ENCODE measurements around the gene DMD.

DNA sequence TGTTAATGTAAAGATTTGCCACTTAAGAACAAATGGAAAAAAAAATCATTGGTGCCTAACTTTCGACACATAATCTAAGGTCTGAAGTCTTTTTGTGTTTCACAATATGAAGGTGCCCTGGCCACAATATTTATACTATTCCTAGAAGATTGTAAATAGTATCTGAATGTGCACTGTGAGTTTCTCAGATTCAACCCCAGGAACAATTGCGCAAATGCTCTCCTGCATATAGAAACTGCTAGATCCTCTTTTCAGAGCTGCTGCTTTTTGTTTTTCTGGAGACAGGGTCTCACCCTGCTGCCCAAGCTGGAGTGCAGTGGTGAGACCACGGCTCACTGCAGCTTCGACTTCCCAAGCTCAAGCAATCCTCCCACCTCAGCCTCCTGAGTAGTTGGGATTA lies 1659.4 kb downstream of the DMD start:
- TF ChIP-seq, protein P1, sequence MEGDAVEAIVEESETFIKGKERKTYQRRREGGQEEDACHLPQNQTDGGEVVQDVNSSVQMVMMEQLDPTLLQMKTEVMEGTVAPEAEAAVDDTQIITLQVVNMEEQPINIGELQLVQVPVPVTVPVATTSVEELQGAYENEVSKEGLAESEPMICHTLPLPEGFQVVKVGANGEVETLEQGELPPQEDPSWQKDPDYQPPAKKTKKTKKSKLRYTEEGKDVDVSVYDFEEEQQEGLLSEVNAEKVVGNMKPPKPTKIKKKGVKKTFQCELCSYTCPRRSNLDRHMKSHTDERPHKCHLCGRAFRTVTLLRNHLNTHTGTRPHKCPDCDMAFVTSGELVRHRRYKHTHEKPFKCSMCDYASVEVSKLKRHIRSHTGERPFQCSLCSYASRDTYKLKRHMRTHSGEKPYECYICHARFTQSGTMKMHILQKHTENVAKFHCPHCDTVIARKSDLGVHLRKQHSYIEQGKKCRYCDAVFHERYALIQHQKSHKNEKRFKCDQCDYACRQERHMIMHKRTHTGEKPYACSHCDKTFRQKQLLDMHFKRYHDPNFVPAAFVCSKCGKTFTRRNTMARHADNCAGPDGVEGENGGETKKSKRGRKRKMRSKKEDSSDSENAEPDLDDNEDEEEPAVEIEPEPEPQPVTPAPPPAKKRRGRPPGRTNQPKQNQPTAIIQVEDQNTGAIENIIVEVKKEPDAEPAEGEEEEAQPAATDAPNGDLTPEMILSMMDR (IDR thresholded peaks at IDR 0.05), result no peak
- no peak for TF ChIP-seq POLR2A (IDR thresholded peaks at IDR 0.05)
